ENCODE measurements around the gene DNAJB7.
"Not testable (repeated sequence)": the region's sequence is repeated elsewhere in the genome, so short reads cannot be mapped to it uniquely, and the experiment has no call there.

The DNAJB7 gene

DNA sequence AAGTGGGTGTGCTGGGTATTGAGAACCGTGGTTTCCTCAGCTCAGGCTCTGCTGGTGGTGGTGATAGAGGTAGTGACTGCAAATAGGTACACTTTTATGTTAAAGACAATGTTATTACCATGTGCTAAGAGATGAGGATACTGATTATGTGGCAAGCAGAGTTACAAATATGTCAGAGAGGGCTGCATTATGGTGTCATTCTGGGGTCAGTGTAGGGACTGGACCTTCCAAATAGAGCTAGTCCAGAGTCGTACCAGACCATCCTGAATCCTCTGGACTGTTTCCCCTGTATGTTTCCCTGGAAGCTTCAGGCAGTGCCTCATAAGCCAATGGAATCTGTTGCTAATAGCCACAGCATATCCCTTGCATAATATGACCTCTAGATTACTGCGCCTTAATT, at the start of gene DNAJB7:
DNAJB7 (minus strand) TSS at position 101 of the 400 bp plus-strand sequence. CDS start 119 bp downstream, outside the sequence.
- DNase-seq = no peak

DNA sequence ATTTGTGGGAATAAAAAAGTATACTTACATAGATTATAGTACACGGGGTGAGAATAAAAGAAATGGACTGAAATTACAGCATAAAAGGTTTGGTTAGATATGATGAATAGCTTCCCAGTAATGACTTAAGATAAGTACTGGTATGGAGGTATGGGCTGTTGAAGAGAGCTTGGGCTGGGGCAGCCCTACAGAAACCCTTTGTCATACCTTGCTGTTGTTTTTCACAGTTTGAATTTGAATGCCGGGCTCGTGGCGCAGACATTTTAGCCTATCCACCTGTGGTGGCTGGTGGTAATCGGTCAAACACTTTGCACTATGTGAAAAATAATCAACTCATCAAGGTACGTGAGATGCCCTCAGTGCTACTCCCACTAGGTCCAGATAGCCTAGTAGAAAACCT, 47.0 kb upstream of the DNAJB7 start:
- no peak for DNase-seq

DNA sequence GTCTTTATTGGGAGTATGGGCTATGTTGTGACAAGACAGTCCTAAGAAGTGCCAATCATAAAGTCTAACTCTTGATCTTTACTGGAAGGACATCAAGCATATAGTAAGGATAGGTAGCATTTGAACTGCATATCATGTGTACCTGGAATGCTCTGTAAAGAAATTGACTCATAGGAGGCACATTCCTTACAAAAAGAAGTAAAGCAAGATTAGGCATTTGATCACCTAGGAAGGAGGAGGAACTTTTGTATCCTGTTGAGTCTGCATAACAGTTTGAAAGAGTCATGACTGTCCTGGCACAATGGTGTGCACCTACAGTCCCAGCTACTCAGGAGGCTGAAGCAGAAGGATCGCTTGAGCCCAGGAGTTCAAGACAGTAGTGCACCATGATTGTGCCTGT, 42.2 kb upstream of the DNAJB7 start:
- DNase-seq = no peak

DNA sequence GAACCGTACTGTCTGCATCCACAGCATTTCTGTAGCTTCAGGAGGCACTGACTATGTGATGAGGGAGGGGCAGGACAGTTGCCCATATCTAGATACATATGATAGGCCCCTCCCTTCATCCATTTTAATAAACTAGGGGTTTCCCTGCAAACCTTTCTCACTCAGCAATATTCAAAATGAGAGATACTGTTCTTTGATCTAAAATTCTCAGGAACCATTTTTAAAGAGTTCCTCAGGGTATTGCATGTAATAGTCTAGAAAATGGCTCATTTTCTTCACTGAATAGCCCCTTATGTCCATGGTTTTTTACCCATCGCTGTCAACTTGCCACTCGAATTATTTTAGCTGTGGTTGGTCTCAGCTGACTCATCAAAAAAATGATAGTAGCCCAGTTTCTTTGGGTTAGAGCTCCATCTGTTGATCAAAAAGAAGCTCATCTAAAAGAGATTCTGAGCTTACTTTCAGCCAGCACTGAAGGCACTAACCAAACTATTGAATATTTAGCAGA, 37.0 kb upstream of the DNAJB7 start:
- peak in 2 of 14 donors; percentile 4 to 23 for DNase-seq

DNA sequence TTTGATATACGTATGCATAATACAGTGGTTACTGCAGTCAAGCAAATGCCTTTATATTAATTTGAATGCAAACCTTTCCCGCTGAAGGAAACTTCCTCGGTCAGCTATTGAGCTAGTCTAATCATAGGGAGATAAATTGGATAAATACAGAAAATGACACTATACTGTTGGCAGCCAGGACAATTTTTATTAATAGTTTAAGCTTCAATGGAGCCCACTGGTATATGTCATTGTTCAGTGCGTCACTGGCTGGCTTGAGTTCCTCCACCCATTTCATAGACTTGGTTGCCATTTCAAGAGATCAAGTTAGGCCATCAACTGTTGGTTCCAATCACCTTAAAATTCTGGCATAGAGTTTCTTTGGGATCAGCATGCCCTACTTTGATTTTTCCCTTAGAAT, 32.5 kb upstream of the DNAJB7 start:
- no peak for DNase-seq

DNA sequence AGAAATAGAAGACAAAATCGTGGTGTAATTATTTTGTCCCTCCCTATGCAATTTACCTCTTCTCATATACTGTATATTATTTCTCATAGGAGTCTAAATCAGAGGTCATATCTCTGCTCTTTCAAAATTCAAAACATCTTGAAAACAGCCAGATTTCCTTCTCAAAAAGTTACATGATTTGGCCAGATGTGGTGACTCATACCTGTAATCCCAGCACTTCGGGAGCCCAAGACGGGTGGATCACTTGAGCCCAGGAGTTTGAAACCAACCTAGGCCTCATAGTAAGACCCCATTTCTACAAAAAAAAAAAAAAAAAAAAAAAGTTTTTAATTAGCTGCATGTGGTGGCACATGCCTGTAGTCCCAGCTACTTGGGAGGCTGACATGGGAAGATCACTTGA, 29.0 kb upstream of the DNAJB7 start:
- DNase-seq = no peak

DNA sequence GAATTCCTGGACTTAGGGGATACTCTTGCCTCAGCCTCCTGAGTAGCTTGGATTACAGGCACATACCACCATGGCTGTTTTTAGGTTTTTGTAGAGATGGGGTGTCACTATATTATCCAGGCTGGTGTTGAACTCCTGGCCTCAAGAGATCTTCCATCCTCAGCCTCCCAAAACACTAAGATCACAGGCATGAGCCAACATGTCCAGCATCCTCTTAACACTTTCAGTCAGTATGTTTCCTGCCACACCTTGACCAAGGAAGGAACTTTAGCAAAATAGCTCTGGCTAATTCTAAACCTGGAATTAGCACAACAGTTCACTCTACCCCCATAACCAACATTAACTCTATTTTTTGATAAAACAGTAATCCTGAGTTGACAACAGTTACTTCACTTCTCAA, 27.2 kb upstream of the DNAJB7 start:
- DNase-seq = no peak

DNA sequence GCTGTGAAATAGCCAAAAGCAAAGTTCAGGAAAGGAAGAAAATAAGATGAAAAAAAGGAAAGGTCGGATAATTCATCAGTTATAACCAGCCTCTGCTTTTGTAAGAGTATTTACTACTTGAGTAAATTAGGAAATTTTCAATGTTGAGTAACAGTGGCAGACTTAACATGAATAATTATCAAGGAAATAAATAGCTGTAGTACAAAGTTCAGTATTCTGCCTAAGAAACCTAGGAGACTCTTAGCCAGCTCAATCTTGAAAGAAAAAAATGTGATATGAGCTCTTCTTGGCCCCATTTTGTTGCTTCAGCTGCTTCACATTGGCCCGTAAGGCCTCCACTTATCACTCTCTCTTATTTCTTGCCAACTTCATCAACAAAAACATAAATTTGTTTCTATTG, 17.0 kb upstream of the DNAJB7 start:
- no peak for DNase-seq

DNA sequence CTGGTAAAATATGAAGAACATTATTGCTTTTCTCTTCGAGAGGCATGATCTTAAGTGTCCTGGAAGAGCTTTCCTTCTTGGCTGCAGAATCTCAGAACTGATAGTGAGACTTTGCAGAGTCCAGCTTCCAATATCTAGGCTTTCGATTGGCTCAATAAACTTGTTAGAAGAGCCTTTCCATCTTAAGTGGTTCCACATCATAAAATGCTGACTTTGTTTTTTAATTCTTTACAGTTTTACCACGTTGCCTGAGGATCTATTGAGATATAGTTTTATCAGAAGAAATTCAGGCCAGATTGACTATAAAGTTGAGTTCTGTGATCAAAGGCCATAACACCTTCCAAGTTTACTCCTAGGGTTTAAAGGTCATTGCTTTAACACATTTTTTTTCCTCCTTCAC, 15.6 kb upstream of the DNAJB7 start:
- DNase-seq = no peak

DNA sequence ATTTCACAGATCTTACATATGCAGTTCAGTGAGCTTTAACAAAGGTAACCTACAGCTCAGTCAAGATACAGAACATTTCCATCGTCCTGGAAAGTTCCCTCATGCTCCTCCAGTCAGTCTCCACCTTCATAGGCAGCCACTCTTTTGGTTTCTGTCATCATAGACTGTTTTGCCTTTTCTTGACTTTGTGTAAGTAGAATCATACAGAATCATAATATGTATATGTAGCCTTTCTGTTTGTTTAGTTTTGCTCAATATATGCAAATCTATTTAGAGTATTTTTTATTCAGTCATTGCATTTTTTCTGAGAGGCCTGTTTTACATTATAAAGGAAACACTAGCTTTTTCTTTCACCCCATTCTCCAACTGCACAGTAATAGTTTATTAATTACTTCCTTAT, 15.0 kb upstream of the DNAJB7 start:
- DNase-seq = no peak

DNA sequence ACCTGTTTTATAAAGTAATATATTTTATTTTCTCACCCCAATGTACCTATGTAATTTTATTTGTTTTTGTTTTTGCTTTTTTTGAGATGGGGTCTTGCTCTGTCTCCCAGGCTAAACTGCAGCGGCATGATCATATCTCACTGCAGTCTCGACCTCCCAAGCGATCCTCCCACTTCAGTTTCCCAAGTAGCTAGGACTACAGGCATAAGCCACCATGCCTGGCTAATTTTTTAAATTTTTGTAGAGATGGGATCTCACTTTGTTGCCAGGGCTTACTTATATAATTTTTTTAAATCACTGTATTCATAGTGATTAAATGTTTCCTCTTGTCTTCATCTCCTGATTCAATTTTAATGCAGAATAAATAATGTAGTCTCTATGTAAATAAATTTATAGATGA, 13.2 kb upstream of the DNAJB7 start:
- no peak for DNase-seq

DNA sequence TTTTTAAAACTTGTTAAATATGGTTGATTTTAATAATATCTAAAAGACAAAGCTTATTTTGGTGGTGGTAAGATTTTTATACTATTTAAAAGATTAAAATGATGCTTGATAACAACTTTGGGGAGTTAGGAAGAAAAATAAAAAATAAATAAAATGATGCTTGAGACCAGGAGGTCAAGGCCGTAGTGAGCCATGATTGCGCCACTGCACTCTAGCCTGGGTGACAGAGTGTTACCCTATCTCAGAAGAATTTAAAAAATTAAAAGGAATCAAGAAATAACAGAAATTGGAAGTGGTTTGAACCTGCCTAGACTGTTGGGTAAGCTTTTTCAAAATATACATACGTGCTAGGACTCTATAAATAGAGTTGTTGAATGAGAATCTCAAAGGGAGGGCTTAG, 12.1 kb upstream of the DNAJB7 start:
- DNase-seq = no peak

DNA sequence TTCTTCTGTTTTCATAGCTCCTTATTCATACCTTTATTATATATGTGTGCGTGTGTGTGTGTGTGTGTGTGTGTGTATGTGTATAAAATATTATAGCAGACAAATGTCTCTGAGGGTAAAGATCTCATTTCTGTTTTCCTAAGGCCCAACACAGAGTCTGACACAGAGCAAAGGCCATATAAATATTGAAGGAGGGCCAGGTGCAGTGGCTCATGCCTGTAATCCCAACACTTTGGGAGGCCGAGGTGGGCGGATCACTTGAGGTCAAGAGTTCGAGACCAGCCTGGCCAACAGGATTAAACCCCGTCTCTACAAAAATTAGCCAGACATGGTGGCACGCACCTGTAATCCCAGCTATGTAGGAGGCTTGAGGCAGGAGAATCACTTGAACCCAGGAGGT, 6.5 kb upstream of the DNAJB7 start:
- not testable (repeated sequence) for DNase-seq

DNA sequence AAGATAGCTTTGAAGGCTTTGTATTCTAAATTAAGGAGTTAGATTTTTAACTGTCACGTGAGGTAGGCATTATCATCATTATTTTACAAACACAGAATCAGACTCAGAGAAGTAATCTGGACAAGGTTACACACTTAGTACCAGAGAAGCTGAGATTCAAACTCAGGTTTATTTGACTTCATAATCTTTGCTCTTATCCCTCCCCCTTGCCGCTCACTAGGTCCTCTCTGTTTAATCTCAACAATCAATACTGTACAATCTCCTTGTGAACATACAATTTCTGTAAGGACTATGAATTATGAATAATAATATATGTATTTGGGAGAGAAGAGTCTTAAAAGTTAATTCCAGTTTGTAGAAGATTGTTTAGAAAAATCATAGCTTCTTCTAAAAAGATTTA, 5.2 kb upstream of the DNAJB7 start:
- DNase-seq = no peak

DNA sequence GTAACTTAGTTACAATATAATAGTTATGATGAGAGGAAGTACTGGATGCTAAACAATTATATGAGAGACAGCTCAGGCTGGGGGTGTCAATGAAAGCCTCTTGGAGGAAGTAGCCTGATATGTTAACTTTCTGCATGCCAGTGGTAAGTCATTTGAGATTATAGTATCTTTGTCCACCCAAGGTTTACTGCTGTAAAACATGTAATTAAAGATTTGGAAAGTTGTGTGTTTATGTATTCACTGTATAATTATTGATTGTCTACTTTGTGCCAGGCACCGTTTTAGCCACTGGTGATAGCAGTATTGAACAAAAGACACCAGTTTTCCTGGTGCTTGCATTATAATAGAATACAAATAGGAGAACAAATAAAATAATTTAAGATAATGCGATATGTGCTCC, 624 bp upstream of the DNAJB7 start:
- DNase-seq = no peak

DNA sequence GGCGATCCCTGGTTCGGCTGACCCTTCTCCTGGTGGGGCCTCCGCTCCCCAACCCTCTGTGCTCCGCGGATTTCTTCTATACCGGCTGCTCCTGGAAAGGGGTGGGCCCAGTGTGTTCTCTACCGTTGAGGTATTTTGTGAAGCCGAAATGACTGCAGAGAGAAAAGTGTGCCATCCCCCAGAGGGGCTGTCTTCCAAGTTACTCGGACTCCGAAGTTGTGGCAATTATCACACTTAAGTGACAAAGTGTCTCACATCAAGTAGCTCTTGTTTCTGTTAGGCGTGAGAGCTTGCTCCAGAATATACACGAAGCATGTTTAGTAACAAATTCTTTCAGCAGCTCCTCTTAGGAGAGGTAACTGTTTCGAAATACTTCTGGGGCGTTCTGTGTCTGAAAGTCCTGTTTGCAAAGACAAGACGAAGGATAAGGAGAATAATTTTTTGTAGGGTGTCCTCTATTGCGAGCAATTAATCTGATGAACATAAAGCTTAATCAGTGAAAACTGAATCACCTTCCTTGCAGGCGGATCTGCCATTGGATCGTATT, 4.5 kb downstream of the DNAJB7 start:
- no peak for DNase-seq

DNA sequence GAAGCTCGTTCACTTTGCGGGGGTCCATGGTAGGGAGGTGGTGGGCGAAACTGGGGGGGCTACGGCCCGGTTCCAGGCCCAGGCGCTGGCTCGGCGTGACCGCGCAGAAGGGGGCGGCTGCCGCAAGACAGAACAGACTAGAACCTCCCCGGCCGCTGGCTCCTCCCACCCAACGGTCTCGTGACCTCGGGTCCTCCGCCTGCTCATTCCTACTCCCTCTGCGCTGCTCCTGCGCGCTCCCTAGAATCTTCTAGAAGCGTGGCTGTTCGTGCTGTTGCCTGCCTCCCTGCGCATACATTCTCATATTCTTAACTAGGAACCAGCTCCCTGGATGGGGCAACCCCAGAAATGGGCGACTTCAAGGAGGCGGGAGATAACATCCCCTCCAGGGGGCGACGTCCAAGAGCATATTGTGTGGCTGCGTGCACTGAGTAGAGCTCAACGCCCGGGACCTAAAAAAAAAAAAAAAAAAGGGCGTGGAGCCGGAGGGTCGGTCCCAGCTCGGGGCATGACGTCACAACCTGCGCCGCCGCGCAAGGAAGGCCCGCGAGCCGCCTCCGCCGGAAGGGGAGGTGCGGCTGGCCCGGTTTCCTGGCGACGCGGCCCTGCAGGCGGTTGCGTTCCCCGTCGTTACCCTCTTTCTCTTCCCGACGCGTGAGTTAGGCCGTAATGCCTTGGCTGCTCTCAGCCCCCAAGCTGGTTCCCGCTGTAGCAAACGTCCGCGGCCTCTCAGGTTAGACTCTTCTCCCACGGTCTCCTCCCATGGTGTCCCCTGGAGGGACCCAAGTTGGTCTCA, 5.2 kb downstream of the DNAJB7 start, which contains the start of the genes ST13 and XPNPEP3:
ST13 (minus strand) TSS at position 127 of the 796 bp plus-strand sequence; CDS start at position 28, 99 bp downstream.
XPNPEP3 (plus strand) TSS at position 636 of the 796 bp plus-strand sequence; CDS start at position 670, 34 bp downstream.
- peak; percentile 89 to 100 (median 97) for DNase-seq

DNA sequence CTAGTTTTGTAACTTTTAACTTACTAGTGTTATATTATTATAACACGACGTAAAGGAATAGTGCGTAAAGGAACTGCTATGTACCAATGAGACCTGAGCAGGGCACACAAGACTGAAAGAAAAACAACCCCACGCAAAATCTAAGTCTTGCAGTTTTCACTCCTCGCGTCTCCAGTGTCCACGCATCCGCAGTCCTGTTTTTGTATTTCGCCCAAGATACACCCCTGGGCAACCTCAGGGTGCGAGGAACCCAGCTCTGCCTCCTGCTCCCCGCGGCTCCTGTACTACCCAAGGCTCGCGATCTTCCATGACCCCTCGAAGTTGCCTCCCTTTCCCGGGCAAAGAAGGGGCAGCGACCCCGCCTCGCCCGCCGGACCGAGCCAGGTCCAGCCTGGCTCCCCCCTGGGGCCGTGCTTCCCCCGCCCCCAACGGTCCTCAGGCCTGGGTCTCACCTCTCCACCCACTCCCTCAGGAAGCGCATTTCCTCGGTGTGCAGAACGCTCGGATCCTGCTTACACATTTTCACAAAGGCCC, 5.9 kb downstream of the DNAJB7 start:
- peak in 6 of 14 donors; percentile 68 to 90 (median 74) for DNase-seq

DNA sequence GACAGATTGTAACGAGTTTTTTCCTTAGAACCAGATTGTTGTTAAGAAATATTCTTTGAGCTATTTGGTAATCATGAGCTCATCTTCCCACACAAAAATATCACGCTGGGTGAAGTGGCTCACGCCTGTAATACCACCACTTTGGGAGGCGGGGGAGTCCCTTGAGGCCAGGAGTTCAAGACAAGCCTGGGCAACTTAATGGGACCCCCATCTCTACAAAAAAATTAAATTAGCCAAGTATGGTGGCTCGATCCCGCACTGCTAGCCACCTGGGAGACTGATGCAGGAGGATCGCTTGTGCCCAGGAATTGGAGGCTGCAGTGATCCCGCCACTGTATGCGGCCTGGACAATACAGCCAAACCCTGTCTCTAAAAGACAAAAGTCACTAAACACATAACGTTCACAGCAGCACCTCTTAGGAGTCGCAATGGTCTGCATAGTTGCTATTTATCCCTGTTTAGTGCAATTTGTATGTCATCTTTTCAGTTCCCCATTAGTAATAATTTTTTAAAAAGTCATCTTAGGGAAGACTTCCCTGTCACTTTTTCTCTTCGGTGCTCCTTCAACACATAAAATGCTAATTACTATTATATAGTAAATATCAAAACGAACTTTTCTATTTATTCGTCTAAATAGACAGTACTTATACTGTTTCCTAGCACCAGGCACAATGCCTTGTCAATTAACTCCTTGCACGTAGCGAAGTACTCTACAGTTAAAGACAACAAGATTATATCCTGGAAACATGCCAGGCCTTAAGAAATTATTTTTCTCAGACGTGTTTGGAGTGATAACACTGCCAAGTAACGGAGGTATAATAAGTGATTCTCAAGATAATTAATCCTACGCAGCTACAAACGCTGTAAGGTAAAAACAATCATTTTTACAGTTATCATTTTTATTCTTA, 6.6 kb downstream of the DNAJB7 start:
- peak in 4 of 14 donors; percentile 2 to 13 (median 4) for DNase-seq

DNA sequence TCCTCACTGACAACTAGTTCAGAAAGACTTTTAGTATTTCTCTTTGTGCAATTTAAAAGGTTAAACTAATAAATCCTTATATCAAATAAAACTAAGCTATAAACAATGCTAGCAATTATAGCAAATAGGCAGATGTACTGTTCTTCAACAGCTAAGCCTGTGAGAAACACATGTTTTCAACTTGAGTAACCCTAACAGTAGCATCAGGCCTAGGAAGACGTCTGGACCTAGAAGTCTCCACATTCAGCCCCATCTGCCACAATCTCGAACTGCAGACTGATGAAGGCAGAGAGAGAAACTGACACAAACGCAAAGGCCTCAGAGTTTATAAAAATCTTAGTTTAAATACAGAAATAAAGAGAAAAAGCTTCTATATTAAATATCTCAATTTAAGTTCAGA, 8.0 kb downstream of the DNAJB7 start:
- DNase-seq = no peak

DNA sequence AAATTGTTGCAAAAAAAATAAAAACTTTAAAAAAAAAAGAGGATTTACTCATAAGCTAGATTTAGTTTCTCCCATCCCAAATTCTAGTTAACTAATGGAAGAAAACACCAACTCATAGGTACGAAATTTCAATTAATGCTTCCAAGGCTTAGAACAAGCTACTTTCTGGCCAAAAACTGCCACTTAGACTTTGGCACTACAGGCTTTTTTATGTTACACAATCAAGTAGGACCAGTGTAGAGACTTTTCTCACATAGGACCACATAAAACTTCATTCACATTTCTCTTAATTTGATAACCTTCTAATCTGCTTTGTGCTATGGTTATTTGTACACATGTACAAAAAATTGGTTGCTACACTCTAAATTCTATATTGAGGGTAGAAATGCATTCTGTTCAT, 8.6 kb downstream of the DNAJB7 start:
- DNase-seq = no peak

DNA sequence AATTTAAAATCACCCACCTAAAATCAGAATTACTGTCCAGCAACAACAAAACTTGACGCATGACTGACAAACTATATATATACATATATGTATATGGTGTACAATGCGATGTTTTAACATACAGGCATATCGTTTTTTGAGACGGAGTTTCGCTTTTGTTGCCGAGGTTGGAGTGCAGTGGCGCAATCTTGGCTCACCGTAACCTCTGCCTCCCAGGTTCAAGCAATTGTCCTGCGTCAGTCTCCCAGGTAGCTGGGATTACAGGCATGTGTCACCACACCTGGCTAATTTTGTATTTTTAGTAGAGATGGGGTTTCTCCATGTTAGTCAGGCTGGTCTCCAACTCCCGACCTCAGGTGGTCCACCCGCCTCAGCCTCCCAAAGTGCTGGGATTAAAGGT, 16.1 kb downstream of the DNAJB7 start:
- not testable (repeated sequence) for DNase-seq

DNA sequence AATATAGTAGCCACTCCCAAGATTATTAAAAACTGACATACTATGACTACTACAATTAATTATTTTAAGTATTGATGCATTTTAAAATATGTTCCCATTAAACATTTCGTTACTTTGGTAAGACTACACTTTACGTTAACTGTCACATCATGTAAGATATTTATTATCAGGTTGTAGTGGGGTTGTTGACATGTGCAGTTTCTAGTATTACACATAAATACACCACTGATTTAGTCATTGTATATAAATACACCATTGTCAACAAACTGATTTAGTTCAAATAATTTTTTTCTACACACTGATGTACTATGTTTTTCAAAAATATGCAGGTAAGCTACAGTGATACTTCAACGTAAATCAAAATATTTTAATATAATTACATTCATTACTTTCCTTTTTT, 17.0 kb downstream of the DNAJB7 start:
- DNase-seq = no peak
